Activated CD8-positive, alpha-beta memory T cell treated with anti-CD3 and anti-CD28 coated beads for 48 hours (primary cell): ENCODE measurements around the gene CTBS.
"Not testable (repeated sequence)": the region's sequence is repeated elsewhere in the genome, so short reads cannot be mapped to it uniquely, and the experiment has no call there.

Experiments used
- DNase-seq, 3 experiments: peaks; one replicate each; pipeline ENCODE4 v3.0.0-alpha.2; 2020; ENCODE audit warnings: low read depth in 2 of 3, low spot score in 2 of 3

Gene CTBS, protein sequence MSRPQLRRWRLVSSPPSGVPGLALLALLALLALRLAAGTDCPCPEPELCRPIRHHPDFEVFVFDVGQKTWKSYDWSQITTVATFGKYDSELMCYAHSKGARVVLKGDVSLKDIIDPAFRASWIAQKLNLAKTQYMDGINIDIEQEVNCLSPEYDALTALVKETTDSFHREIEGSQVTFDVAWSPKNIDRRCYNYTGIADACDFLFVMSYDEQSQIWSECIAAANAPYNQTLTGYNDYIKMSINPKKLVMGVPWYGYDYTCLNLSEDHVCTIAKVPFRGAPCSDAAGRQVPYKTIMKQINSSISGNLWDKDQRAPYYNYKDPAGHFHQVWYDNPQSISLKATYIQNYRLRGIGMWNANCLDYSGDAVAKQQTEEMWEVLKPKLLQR

DNA sequence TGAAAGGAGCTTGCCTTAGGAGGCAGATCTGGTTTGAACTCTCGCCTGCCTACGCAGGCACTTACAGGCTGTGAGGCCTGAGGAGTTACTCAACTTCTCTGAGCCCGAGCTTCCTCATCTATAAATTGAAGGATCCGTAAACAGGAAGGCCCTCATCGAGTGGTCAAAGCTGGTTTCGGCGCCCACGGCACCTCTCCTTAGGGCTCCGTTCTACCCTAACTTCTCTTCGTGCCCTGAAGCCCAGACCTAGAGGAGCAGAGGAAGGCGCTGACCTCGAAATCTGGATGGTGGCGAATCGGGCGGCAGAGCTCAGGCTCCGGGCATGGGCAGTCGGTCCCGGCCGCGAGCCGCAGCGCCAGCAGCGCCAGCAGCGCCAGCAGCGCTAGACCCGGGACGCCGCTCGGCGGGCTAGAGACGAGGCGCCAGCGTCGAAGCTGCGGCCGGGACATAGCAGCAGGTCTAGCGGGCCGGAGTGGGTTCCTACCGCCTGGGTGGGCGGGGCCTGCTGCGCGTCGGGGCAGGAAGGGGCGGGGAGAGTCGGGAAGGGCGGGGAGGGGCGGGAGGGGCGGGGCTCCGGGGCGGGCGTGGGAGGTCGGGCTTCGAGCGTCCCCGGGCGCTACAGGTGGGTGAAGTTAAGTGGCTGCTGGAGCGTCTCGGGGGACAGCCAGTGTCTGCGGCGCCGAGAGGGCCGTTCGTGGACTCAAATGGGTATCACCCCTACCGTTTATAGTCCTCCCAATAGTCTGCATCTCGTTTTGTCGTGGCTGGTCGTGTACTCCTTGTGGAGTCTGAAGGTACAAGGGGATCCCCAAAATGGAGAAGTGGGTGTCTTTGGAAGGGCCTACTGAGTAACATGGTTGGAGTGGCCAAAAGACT lies at the start of gene CTBS:
Gene CTBS (minus strand): TSS at position 474 of the 876 bp plus-strand sequence. CDS start 25 bp downstream, at position 449.
- peak; percentile 59 to 69 (median 63) for DNase-seq

DNA sequence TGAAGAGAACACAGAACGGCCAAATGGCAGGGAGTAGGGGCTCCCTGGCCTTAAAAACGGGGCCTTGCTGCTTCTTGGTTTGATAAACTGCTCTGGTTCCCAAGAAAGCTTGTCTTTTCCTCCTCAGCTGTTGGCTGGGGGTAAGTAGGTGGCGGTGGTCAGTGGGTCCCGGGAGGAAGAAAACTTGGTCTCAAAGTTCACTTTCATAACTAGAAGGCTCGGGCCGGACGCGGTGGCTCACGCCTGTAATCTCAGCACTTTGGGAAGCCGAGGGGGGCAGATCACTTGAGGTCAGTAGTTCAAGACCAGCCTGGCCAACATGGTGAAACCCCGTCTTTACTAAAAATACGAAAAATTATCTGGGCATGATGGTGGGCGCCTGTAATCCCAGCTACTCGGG lies 47.3 kb upstream of the CTBS start:
- no peak for DNase-seq

DNA sequence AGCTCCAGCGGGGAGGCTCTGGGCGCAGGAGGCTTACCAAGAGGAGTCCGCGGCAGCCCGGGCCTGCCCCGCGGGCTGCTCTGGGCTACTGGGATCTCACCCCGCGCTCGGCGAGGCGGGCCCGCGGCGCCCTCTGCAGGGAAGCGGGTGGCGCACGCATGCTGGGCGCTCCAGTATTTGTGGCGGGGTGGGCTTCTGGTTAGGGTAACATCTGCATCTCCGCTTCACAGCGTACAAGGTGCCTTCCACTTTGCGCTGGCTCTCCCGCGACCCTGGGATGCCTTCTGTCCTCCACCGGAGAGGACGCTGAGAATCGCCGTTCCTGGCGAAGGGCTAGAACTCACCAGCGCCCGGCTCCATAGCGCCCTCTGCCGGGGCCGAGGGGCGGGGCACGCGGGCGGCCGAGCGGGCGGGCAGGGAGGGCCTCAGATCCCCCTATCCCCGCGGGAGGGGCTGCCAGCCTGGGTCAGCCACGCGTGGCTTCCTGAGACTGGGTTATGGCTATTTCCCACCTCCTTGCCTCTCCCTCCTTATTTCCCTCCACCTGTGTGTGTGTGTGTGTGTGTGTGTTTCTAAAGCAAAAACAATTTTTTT lies 46.6 kb upstream of the CTBS start:
- DNase-seq = peak; percentile 64 to 75 (median 68)

DNA sequence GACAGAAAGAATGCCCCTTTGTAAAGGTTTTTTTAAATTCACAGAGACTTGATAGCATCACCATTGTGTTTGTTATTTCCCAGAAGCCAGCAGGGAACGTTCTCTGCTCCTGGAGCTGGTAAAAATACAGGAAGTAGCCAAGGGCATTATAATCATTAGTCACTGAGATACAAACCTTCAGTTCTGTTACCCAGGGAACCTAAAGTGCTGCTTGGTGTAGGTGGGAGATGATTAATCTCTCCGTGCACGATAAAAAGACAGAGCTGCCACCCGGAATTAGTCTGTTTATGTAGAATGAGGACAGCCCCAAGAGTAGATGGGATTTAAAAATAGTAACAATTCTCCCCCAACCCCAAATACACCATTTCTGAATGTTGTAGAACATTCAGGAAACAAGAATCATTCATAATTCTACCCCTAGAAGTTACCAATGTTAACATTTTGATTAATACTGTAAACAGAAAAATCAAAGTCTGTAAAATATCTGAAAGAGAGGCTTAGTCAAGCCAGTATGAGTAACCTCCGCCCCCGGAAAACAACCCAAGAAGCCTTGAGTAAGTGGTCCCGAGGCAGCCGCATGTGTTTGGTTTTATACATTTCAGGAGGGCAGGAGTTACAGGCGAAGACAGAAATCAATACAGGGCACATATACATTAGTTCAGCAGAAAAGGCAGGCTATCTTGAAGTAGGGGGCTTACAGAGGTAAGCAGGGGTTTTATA lies 45.3 kb upstream of the CTBS start:
- DNase-seq = peak in 2 of 3 experiments; percentile 26 to 52

DNA sequence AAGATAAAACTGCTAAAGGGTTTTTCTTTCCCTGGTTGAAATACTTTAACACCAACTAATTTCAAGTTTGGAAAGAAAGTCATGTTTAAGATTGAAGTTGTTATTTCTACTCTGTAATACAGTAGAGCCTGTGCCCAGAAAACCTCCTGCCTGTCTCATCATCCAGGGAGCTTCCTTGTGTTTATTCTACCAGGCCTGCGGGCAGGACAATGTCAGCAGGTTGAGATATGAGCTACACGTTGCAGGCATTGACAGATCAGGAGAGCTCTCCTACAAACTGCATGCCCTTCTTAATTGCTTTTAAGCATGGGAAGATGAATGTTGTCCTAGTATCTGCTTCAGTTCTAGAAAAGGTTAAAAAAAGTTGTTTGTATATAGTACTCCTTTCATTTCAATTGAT lies 43.1 kb upstream of the CTBS start:
- DNase-seq = no peak

DNA sequence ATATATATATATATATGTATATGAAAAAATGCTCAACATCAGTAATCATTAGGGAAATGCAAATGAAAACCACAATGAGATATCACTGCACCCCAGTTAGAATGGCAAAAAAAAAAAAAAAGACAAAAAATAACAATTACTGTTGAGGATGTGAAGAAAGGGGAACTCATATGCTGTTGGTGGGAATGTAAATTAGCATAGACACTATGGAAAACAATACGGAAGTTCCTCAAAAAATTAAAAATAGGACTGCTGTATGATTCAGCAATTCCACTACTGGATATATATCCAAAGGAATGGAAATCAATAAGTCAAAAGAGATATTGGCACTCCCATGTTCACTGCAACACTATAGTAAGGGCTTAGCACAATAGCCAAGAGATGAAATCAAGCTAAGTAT lies 41.5 kb upstream of the CTBS start:
- no peak for DNase-seq

DNA sequence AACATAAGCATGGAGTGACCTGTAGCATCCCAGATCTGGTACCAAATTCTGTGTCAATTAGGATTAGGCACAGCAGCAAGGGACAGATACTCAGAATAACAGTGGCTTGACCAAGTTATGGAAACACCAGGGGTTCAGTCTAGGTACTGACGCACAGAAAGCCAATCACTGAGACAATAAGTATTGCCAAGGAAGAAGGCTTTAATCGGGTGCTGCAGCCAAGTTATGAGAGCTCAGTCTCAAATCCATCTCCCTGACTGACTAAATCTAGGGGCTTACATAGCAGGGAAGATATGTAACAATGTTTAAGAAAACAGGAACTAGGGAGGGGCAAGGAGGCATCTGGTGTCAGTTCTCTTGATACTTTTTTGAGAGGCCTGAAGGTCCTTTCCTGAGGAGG lies 39.6 kb upstream of the CTBS start:
- no peak for DNase-seq

DNA sequence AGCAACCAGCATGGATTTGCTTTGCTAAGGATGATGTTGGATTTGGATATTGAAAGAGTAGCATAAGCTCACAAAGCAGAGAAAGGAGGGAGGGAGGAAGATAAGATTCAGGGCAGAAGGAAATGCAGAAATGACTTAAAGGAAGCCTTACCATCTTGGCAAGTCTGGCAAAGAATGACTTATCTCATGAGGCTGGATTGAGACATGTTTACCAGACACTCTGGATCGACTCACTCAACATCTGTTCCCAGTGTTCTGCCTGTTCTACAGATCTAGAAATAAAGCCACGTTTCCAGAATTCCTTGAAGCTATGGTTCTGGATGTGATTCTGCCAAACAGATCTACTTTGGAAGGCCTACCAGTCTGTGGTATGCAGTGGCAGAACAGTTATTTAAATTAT lies 38.8 kb upstream of the CTBS start:
- no peak for DNase-seq

DNA sequence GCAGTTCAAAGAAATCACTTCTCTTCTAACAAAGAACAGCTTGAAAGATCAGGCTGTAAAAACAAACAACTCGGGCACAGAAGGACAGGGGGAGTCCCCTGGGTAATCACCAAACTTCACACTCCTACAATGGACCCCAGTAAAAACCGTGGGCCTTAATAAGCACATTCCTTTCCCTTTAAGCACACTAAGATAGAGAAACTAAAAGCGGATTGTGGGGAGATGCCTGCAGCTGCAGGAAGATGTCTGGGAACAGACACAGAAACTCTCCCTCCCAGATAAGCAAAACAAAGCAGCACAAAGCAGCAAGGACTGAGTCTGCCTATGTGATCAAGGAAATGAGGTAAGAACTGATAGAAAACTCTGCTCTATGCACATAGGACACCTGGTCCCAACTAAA lies 37.6 kb upstream of the CTBS start:
- DNase-seq = no peak

DNA sequence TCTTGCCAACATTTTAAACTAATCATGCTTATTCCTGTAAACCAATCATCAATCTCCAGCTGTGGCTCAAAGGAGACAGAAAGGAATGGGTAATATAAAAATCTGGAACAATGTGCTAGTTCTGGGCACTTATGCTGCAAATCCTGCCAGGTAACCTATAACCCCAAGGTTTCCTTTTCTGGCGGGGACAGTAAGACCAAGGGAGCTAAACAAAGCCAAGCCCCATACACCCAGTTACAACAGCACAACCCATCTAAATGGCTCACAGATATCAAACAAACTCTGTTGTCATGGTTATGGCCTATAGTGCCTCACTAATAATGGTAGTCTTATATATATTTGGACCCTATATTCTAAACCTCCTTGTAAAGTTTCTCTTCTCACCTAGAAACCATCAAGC lies 36.9 kb upstream of the CTBS start:
- DNase-seq = no peak

DNA sequence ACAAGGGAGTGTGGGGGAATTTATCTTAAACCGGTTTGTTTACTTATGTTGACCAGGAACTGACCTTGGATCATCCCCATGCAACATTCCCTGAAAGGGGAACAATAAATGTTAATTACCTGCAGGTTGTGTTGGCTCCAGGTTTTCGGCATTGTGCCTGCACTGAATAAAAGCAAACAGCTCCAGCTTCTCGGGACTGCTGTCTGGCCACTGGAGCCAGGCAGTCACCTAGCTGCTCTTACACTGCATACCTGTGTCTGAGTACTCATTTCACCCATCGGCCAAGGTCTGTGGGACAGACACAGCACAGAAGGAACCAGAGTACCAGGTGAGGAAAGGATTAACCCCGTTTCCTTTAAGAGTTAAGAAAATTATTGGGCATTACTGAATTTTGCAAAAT lies 32.7 kb upstream of the CTBS start:
- no peak for DNase-seq

DNA sequence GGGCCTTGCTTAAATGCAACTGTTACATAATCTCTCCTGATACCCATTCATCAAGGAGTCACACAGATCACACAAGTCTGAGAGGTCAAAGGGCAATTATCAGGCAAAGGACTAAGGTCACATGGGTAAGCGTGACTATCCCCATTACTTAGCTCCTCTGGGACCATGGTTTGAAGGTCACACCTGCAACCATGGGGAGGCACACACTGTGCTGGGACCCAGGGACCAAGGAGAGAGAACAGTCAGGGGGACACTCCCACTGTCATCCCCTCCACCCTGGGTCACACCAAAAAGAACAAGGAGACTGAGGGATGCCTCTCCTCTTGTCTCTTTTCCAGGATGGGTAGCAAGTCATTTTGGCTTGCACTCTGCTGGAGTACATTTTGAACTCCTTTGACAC lies 30.9 kb upstream of the CTBS start:
- no peak for DNase-seq

DNA sequence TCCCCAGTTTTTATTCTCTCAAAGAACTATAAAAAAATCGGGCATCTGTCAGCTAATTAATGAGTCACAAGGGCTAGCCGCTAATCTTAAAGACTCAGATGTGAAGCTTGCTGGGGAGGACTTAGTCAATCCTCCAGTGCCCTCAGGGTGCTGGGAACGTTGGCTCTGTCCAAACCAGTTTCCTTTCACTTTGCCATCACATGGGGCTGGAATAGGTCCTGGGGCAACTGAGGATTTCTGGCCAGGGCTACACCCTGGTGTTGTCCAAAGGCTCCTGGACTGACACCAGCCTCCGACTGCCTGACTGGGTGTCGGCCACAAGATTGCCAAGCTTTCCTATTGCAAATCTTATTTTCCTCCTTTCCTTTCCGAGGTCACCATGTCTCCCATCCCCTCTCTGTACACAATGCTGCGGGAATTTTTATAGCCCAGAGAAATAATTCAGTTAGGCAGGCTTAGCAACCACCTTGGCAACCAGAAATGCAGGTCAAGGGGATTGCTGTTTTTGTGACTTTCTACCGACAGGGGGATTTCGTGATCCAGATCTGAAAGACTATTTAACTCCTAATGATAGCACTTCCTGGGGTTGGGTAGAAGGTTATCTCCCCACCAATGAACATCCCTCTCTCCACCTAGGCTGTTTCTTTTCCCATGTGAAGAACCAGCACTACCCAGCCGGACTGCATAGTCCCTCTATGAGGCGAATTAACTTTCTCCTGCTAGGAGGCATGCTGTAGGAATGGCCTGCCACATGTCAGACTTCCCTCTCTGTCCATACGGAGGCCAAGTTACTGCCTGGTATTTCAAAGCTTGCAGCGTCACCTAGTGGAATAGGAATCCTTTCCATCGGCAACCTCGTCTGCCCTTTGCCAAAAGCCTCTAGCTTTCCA lies 29.9 kb upstream of the CTBS start:
- no peak for DNase-seq

DNA sequence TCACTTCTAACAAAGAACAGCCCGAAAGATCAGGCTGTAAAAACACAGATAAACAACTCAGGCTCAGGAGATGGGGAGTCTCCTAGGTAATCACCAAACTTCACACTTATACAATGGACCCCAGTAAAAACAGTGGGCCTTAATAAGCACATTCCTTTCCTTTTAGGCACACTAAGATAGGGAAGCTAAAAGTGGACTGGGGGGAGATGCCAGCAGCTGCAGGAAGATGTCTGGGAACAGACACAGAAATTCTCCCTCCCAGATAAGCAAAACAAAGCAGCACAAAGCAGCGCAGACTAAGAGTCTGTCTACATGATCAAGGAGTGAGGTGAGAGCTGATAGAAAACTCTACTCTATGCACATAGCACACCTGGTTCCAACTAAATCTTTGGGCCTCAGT lies 29.0 kb upstream of the CTBS start:
- DNase-seq = no peak

DNA sequence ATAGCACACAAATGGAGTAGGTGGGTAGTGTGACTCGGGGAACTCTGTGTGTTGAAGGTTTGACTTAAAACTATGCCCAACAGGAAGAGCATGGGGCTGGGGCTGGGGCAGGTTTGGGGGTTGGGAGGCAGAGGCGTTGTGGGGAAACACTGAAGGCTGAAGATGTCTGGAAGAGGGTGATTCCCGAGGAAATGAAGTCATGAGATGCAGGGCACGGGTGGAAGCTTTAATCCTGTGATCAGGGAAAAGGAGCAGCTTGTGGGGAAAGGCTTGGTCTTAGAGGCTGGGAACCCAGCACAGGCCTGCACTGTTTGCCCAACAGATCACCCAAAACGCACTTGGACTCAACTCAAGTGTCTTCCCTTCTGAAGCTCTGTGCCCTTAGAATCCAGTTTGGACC lies 26.6 kb upstream of the CTBS start:
- no peak for DNase-seq

DNA sequence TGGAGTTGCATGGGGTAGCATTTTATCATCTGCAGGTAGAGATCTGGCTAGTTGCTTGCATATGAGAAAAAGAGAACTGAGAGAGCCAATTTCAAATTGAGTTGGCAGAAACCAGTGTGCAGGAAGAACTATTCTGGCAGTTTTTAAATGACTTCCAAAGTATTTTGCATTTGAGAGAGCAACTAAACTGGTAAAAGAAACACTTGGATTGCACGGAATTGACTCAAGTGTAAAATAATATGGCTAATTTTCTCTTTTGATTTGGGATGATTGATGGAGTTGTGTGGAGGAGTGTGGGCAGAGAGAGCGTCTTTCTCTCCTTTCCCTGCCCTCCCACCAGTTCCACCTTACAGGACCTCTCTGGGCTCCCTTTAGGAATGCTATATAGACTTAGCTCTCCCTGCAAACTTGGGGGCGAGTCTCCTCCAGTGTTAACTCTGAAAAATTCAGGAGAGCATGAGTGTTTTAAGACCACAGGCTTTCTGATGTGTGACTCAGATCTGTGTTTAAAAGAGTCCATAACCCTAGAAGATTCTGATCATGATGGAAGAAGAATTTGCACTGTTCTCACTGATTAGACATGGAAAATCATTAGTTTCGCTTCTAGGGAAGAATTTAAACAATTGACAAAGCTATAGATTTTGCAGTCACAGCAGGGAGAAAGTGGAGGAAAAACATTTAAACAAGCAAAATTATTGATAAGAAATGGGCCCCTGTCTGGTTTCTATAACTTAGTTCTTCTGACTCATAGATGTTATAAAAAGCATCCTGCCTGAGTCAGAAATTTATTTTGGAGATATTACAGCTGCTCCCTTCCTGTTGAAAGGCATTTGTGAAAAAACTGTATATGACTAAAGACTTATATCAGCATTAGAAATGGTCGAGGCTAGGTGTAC lies 24.9 kb upstream of the CTBS start:
- no peak for DNase-seq

DNA sequence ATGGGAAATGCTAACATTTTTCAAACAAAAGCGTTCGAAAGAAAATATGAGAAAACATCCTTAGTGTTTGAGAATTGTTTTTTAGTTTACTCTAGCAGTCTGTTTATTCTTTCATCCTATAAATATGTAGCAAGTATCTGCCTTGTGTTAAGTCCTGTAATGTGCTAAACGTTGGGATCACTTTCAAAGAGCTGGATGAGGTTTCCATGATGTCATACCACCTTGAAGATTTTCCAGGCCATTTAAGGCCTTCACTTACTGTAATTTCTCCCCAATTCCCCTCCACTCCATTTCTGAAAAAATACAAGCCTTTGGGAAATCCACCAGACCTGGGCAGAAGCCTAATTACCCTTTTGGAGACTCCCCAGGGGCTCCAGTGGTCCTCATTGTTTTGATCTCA lies 24.2 kb upstream of the CTBS start:
- DNase-seq = no peak

DNA sequence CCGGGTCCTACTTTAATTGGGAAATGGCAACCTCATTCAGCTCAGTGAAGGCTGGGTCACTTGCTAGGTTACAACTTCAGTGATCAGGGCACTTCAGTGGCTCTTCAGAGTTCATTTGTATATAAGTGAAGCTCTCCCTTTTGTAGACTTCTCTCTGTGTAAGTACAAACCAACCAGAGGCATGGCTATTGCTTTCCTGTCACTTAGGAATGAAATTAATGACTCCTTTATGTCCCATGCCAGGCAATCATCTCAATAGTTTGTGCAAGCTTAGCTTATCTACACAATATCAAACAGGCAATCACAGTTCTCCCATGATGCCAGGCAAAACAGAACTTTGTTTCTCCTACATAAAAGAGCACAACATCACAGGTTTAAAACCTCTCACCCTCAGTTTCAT lies 22.8 kb upstream of the CTBS start:
- no peak for DNase-seq

DNA sequence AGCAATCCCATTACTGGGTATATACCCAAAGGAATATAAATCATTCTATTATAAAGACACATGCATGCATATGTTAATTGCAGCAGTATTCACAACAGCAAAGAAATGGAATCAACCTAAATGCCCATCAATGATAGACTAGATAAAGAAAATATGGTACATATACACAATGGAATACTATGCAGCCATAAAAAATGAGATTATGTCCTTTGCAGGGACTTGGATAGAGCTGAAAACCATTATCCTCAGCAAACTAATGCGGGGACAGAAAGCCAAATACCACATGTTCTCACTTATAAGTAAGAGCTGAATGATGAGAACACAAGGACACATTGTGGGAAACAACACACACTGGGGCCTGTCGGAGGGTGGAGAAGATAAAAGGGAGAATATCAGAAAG lies 20.7 kb upstream of the CTBS start:
- not testable (repeated sequence) for DNase-seq
